ENCODE results near the gene GRIK5.
"Not testable (repeated sequence)": the region's sequence is repeated elsewhere in the genome, so short reads cannot be mapped to it uniquely, and the experiment has no call there.

DNA sequence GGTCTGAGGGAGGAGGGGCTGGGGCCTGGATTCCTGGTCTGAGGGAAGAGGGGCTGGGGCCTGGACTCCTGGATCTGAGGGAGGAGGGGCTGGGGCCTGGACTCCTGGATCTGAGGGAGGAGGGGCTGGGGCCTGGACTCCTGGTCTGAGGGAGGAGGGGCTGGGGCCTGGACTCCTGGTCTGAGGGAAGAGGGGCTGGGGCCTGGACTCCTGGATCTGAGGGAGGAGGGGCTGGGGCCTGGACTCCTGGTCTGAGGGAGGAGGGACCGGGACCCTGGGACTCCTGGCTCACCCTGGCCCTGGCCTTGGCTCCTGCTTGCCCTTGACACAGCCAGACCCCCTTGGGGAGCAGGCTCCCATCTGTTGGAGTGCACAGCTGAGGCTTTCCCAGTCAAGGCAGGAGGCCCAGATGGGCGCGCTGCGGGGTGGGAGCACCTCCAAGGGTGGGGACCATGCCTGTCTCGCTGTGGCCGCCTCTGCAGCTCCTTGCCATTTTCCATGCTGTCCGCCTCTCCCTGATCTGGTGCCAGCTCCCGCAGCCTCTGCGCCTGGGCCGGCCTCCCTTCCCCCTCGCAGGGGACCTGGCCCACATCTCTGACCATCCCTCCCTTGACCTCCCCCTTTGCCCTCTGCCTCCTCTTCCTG, 78.0 kb downstream of the GRIK5 start:
- TF ChIP-seq OSR2 (tag by site-specific recombination; IDR thresholded peaks at IDR 0.05); ZNF155 (tag by site-specific recombination; IDR thresholded peaks at IDR 0.05); ZNF274 (IDR thresholded peaks at IDR 0.05; ENCODE audit: low read length); ZNF274 (tag by site-specific recombination; IDR thresholded peaks at IDR 0.05; ENCODE audit: borderline replicate concordance); OVOL3 (tag by site-specific recombination; IDR thresholded peaks at IDR 0.05); ZNF777 (tag by site-specific recombination; IDR thresholded peaks at IDR 0.05; ENCODE audit: borderline replicate concordance); ZNF175 (tag by site-specific recombination; IDR thresholded peaks at IDR 0.05); GLI2 (tag by site-specific recombination; IDR thresholded peaks at IDR 0.05; ENCODE audit: borderline replicate concordance, low read depth): not testable (repeated sequence)
- TF ChIP-seq, protein P1, sequence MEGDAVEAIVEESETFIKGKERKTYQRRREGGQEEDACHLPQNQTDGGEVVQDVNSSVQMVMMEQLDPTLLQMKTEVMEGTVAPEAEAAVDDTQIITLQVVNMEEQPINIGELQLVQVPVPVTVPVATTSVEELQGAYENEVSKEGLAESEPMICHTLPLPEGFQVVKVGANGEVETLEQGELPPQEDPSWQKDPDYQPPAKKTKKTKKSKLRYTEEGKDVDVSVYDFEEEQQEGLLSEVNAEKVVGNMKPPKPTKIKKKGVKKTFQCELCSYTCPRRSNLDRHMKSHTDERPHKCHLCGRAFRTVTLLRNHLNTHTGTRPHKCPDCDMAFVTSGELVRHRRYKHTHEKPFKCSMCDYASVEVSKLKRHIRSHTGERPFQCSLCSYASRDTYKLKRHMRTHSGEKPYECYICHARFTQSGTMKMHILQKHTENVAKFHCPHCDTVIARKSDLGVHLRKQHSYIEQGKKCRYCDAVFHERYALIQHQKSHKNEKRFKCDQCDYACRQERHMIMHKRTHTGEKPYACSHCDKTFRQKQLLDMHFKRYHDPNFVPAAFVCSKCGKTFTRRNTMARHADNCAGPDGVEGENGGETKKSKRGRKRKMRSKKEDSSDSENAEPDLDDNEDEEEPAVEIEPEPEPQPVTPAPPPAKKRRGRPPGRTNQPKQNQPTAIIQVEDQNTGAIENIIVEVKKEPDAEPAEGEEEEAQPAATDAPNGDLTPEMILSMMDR (tag by site-specific recombination; IDR thresholded peaks at IDR 0.05), result not testable (repeated sequence)
- TF ChIP-seq, protein P2, sequence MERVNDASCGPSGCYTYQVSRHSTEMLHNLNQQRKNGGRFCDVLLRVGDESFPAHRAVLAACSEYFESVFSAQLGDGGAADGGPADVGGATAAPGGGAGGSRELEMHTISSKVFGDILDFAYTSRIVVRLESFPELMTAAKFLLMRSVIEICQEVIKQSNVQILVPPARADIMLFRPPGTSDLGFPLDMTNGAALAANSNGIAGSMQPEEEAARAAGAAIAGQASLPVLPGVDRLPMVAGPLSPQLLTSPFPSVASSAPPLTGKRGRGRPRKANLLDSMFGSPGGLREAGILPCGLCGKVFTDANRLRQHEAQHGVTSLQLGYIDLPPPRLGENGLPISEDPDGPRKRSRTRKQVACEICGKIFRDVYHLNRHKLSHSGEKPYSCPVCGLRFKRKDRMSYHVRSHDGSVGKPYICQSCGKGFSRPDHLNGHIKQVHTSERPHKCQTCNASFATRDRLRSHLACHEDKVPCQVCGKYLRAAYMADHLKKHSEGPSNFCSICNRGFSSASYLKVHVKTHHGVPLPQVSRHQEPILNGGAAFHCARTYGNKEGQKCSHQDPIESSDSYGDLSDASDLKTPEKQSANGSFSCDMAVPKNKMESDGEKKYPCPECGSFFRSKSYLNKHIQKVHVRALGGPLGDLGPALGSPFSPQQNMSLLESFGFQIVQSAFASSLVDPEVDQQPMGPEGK (tag by site-specific recombination; IDR thresholded peaks at IDR 0.05), result not testable (repeated sequence)
- TF ChIP-seq, protein P3, sequence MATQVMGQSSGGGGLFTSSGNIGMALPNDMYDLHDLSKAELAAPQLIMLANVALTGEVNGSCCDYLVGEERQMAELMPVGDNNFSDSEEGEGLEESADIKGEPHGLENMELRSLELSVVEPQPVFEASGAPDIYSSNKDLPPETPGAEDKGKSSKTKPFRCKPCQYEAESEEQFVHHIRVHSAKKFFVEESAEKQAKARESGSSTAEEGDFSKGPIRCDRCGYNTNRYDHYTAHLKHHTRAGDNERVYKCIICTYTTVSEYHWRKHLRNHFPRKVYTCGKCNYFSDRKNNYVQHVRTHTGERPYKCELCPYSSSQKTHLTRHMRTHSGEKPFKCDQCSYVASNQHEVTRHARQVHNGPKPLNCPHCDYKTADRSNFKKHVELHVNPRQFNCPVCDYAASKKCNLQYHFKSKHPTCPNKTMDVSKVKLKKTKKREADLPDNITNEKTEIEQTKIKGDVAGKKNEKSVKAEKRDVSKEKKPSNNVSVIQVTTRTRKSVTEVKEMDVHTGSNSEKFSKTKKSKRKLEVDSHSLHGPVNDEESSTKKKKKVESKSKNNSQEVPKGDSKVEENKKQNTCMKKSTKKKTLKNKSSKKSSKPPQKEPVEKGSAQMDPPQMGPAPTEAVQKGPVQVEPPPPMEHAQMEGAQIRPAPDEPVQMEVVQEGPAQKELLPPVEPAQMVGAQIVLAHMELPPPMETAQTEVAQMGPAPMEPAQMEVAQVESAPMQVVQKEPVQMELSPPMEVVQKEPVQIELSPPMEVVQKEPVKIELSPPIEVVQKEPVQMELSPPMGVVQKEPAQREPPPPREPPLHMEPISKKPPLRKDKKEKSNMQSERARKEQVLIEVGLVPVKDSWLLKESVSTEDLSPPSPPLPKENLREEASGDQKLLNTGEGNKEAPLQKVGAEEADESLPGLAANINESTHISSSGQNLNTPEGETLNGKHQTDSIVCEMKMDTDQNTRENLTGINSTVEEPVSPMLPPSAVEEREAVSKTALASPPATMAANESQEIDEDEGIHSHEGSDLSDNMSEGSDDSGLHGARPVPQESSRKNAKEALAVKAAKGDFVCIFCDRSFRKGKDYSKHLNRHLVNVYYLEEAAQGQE (tag by site-specific recombination; IDR thresholded peaks at IDR 0.05), result not testable (repeated sequence)
- TF ChIP-seq, protein P4, sequence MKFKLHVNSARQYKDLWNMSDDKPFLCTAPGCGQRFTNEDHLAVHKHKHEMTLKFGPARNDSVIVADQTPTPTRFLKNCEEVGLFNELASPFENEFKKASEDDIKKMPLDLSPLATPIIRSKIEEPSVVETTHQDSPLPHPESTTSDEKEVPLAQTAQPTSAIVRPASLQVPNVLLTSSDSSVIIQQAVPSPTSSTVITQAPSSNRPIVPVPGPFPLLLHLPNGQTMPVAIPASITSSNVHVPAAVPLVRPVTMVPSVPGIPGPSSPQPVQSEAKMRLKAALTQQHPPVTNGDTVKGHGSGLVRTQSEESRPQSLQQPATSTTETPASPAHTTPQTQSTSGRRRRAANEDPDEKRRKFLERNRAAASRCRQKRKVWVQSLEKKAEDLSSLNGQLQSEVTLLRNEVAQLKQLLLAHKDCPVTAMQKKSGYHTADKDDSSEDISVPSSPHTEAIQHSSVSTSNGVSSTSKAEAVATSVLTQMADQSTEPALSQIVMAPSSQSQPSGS (tag by site-specific recombination; IDR thresholded peaks at IDR 0.05; ENCODE audit: low read depth), result not testable (repeated sequence)
- TF ChIP-seq, protein P5, sequence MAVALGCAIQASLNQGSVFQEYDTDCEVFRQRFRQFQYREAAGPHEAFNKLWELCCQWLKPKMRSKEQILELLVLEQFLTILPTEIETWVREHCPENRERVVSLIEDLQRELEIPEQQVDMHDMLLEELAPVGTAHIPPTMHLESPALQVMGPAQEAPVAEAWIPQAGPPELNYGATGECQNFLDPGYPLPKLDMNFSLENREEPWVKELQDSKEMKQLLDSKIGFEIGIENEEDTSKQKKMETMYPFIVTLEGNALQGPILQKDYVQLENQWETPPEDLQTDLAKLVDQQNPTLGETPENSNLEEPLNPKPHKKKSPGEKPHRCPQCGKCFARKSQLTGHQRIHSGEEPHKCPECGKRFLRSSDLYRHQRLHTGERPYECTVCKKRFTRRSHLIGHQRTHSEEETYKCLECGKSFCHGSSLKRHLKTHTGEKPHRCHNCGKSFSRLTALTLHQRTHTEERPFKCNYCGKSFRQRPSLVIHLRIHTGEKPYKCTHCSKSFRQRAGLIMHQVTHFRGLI (tag by site-specific recombination; IDR thresholded peaks at IDR 0.05), result not testable (repeated sequence)
